Measurements from ENCODE around the gene GPC3. TPM values are rescaled to one million over a fixed set of nuclear protein-coding genes. Genes with fewer than 3 reads are reported as not detected.

GPC3 gene
- polyA plus RNA-seq, 1 experiment, result not detected

GRCh38 chrX:133947022-133947421 is 38.4 kb downstream of the GPC3 start:
- POLR2A ChIA-PET, result no interaction called here
- CTCF ChIA-PET, result no interaction called here
- no peaks in the 10 kb centered on the region for H3K36me3 ChIP-seq (ENCODE audit: control insufficient read depth, insufficient read depth, low read length)
- no peak overlapping the region for H3K4me3 ChIP-seq (ENCODE audit: low read depth, low read length)
- no peak for TF ChIP-seq CTCF (IDR thresholded peaks at IDR 0.05; ENCODE audit: insufficient read depth, low read depth, low read length)
- no peak for DNase-seq (ENCODE audit: low read depth)
- no peaks in the 10 kb centered on the region for H3K27me3 ChIP-seq (ENCODE audit: control insufficient read depth, insufficient read depth, low read length)

- Histone ChIP-seq H3K36me3 (ENCODE audit: control insufficient read depth, insufficient read depth, low read length) (no peaks in the 10 kb centered on the region), H3K27me3 (ENCODE audit: control insufficient read depth, insufficient read depth, low read length) (no peaks in the 10 kb centered on the region), H3K4me3 (ENCODE audit: low read depth, low read length) (no peak overlapping the region)
- CTCF ChIA-PET, result no interaction called here
- POLR2A ChIA-PET, result no interaction called here
- no peak for DNase-seq (ENCODE audit: low read depth)
- no peak for TF ChIP-seq CTCF (IDR thresholded peaks at IDR 0.05; ENCODE audit: insufficient read depth, low read depth, low read length)
Measured at GRCh38 chrX:133943507-133943906, 41.9 kb downstream of the GPC3 start.

GRCh38 chrX:133939655-133940302 is 45.6 kb downstream of the GPC3 start:
- ChIA-PET CTCF (no interaction called here), POLR2A (no interaction called here)
- H3K4me3 ChIP-seq (ENCODE audit: low read depth, low read length), result no peak overlapping the region
- H3K27me3 ChIP-seq (ENCODE audit: control insufficient read depth, insufficient read depth, low read length), result no peaks in the 10 kb centered on the region
- no peak for TF ChIP-seq CTCF (IDR thresholded peaks at IDR 0.05; ENCODE audit: insufficient read depth, low read depth, low read length)
- DNase-seq (ENCODE audit: low read depth), result no peak
- no peaks in the 10 kb centered on the region for H3K36me3 ChIP-seq (ENCODE audit: control insufficient read depth, insufficient read depth, low read length)

- H3K4me3 ChIP-seq (ENCODE audit: low read depth, low read length), result no peak overlapping the region
- no peak for DNase-seq (ENCODE audit: low read depth)
- H3K27me3 ChIP-seq (ENCODE audit: control insufficient read depth, insufficient read depth, low read length), result no peaks in the 10 kb centered on the region
- CTCF ChIA-PET, result no interaction called here
- POLR2A ChIA-PET, result no interaction called here
- TF ChIP-seq CTCF (IDR thresholded peaks at IDR 0.05; ENCODE audit: insufficient read depth, low read depth, low read length), result no peak
- H3K36me3 ChIP-seq (ENCODE audit: control insufficient read depth, insufficient read depth, low read length), result no peaks in the 10 kb centered on the region
Measured at GRCh38 chrX:133938530-133938929, 46.9 kb downstream of the GPC3 start.

- Histone ChIP-seq H3K27me3 (ENCODE audit: control insufficient read depth, insufficient read depth, low read length) (no peaks in the 10 kb centered on the region), H3K36me3 (ENCODE audit: control insufficient read depth, insufficient read depth, low read length) (no peaks in the 10 kb centered on the region), H3K4me3 (ENCODE audit: low read depth, low read length) (no peak overlapping the region)
- POLR2A ChIA-PET, result no interaction called here
- TF ChIP-seq CTCF (IDR thresholded peaks at IDR 0.05; ENCODE audit: insufficient read depth, low read depth, low read length), result no peak
- no peak for DNase-seq (ENCODE audit: low read depth)
- CTCF ChIA-PET, result no interaction called here
Measured at GRCh38 chrX:133937022-133937421, 48.4 kb downstream of the GPC3 start.

All from BJ (cell line).